Uterine smooth muscle cell (primary cell): ENCODE measurements around the gene ZNF287. TPM values are rescaled to one million over a fixed set of nuclear protein-coding genes. Genes with fewer than 3 reads are reported as not detected.

Source experiments
- total RNA-seq: library from RNA; depleted of rRNA; stranded (reverse); fragments of >200 nt; gene quantifications from 2 replicates; pipeline ENCODE4 v1.2.3, GENCODE V29; 2014

The ZNF287 gene
- 6.1 and 6.3 TPM in 2 replicates for total RNA-seq

DNA sequence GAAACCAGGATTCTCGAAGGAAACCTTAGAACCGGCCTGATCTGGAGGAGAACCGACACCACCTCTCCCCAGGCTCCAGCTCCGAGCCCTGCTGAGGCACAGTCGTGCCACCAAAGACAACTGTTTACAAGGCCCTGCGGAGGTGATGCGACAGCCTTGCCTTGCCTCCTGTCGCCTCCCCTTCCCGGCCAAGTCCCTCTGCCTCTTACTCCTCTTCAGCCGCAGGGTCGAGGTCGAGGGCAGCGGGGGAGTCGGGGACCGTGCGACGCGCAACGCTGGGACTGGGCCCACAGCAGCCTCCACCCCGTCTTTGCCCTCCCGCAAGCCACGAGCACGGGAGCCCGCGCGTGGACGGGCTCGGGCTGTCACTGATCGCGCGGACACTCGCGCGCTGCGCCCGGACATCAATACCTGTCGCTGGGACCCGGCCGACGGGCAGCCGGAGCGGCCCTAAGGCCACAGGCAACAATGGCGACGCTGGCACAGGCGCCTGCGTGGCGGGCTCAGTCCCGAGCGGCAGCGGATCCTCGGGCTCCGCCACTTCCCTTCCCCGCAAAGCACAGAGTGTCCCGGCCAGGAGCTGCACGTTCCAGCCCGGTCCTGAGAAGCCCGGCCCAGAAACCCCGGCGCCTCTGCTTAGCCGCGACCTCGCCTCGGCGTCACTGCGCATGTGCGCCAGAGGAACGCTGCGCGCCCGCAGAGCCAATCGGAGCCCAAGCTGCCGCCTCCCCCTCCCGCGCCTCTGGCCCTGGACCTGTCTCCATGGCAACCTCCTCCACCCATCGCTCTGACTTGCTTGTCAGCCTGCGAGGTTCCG, at the start of gene ZNF287:
ZNF287 (minus strand) TSS at position 664 of the 817 bp plus-strand sequence. CDS start 1,473 bp downstream, outside the sequence.

Other genes with a start within 250 kb of the ZNF287 start
- gene CENPV, start 215.7 kb downstream of the ZNF287 start, total RNA-seq, result 13.6 and 35.5 TPM in 2 replicates
- gene UBB, start 188.1 kb downstream of the ZNF287 start, total RNA-seq, result 1,660 and 1,773 TPM in 2 replicates
- 28.9 and 62.5 TPM in 2 replicates for gene TRPV2, start 153.6 kb downstream of the ZNF287 start, total RNA-seq
- 3.3 and 4.7 TPM in 2 replicates for gene LRRC75A, start 77.0 kb downstream of the ZNF287 start, total RNA-seq
- 5.7 and 7.2 TPM in 2 replicates for gene ZNF624, start 84.6 kb upstream of the ZNF287 start, total RNA-seq
- 0.33 and 9.1 TPM in 2 replicates for gene CCDC144A, start 121.0 kb upstream of the ZNF287 start, total RNA-seq